Thymus (tissue), 14 donors: ENCODE measurements around the gene PDZD2. TPM values are rescaled to one million over a fixed set of nuclear protein-coding genes. Genes with fewer than 3 reads are reported as not detected.
"Not testable (repeated sequence)": the region's sequence is repeated elsewhere in the genome, so short reads cannot be mapped to it uniquely, and the experiment has no call there.

Source experiments
- DNase-seq, 9 donors: peaks; one replicate each; pipeline ENCODE4 v3.0.0-alpha.2; 2013; ENCODE audit warnings: low spot score in 9 of 9, low read depth in 6 of 9, missing footprints in 1 of 9
- H3K27ac ChIP-seq, 2 donors: one replicate each; pipeline ENCODE4 v1.5.1; 2013; ENCODE audit warnings: control low read depth in 1 of 2, low read depth in 1 of 2, low read length in 1 of 2, mild to moderate bottlenecking in 1 of 2, moderate library complexity in 1 of 2
- H3K27me3 ChIP-seq, 2 donors: one replicate each; pipeline ENCODE4 v1.5.1; 2013; ENCODE audit warnings: low read length in 1 of 2; ENCODE audit not compliant: control insufficient read depth in 2 of 2, insufficient read depth in 1 of 2
- H3K36me3 ChIP-seq, 2 donors: one replicate each; pipeline ENCODE4 v1.5.1; 2013; ENCODE audit warnings: low read length in 1 of 2, mild to moderate bottlenecking in 1 of 2, moderate library complexity in 1 of 2; ENCODE audit not compliant: control insufficient read depth in 2 of 2, insufficient read depth in 2 of 2
- H3K4me1 ChIP-seq, 2 donors: one replicate each; pipeline ENCODE4 v1.5.1; 2013; ENCODE audit warnings: low read length in 2 of 2; ENCODE audit not compliant: control insufficient read depth in 2 of 2, insufficient read depth in 2 of 2
- H3K4me3 ChIP-seq, 2 donors: one replicate each; pipeline ENCODE4 v1.5.1; 2013; ENCODE audit warnings: low read length in 2 of 2, control low read depth in 1 of 2, mild to moderate bottlenecking in 1 of 2
- H3K9me3 ChIP-seq, 2 donors: one replicate each; pipeline ENCODE4 v1.5.1; 2013; ENCODE audit warnings: low read length in 1 of 2, mild to moderate bottlenecking in 1 of 2; ENCODE audit not compliant: control insufficient read depth in 2 of 2, insufficient read depth in 1 of 2
- WGBS: extraction: QIAGEN DNeasy Blood & Tissue Kit; methylation state at CpG from one replicate; pipeline ENCODE4 v1.1.7; 2013; 5-methylcytosine and 5-hydroxymethylcytosine counted together
- long read RNA-seq, 10 donors: transcript quantifications; one replicate each; lab custom pipeline, GENCODE V29; 2026
- polyA plus RNA-seq: library from polyadenylated mRNA; stranded (reverse); fragments of 200-250 nt; gene quantifications from one replicate; pipeline ENCODE4 v1.2.3, GENCODE V29; 2013
- total RNA-seq: library from RNA; stranded (reverse); fragments of 120-200 nt; gene quantifications from one replicate; pipeline ENCODE4 v1.2.4, GENCODE V29; 2013
- donor health status: healthy.

PDZD2 gene
- total RNA-seq (4.4 TPM), polyA plus RNA-seq (6.8 TPM)
- long read RNA-seq, donor 1, result 0 reads
- long read RNA-seq, donor 2, result 0 reads
- long read RNA-seq, donor 3, full-length matches to known transcripts, result 1 of 1 reads
- long read RNA-seq, donor 3, partial matches to known transcripts, result 0 of 1 reads
- long read RNA-seq, donor 3, other reads (novel, unspliced or antisense), result 0 of 1 reads
- long read RNA-seq, donor 4, partial matches to known transcripts, result 38 of 38 reads
- long read RNA-seq, donor 4, other reads (novel, unspliced or antisense), result 0 of 38 reads
- long read RNA-seq, donor 5, result 0 reads
- long read RNA-seq, donor 6, result 0 reads
- long read RNA-seq, donor 7, result 0 reads
- long read RNA-seq, donor 8, result 0 reads
- long read RNA-seq, donor 9, result 0 reads
- long read RNA-seq, donor 10, result 0 reads

GRCh38 chr5:31638748-31639418, at the start of gene PDZD2:
PDZD2 (plus strand) TSS chr5:31639131.
- no peak within 1 kb of the TSS for H3K27ac ChIP-seq

DNA sequence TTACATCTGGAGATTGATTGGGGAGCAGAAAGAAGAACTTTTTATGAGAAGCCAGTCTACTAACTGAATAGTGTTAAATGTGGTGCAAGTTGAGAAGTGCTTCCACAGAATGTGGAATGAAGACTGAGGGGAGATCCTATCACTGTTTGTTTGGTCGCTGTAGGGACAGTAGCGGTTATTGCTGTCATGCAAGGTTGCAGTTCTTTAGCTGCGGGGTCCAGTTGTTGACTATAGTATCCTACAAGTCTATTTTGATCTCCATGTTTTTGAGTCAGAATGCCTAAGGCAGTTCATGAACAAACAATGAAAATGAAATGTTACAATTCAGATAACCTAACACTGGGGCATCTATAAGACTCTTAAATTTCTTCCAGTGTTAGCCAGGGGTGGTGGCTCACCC, 45.3 kb upstream of the PDZD2 start:
- WGBS, result 93% methylated on average over 3 of the region's 3 CpGs
- no peak overlapping the region for H3K4me3 ChIP-seq
- H3K27ac ChIP-seq, result no peak overlapping the region
- no peaks in the 10 kb centered on the region for H3K36me3 ChIP-seq
- H3K9me3 ChIP-seq, result no peaks in the 10 kb centered on the region
- DNase-seq, result no peak
- no peaks in the 10 kb centered on the region for H3K4me1 ChIP-seq
- H3K27me3 ChIP-seq, result no peaks in the 10 kb centered on the region

More at GRCh38 chr5:31638748-31639418, at the start of gene PDZD2:
- Histone ChIP-seq H3K4me3 (peak within 1 kb of the TSS; percentile 52 to 64), H3K27me3 (peaks cover 20 to 41% of the 10 kb centered on the region in 2 donors), H3K9me3 (no peaks in the 10 kb centered on the region), H3K4me1 (peaks cover 3 to 7% of the 10 kb centered on the region in 2 donors), H3K36me3 (no peaks in the 10 kb centered on the region)
- DNase-seq, result peak; percentile 23 to 83 (median 59)
- WGBS, result under 1% methylated on average over 70 of the region's 70 CpGs

GRCh38 chr5:31596354-31596753, 42.6 kb upstream of the PDZD2 start:
- Histone ChIP-seq H3K4me3 (no peak overlapping the region), H3K27ac (no peak overlapping the region), H3K27me3 (no peaks in the 10 kb centered on the region), H3K36me3 (no peaks in the 10 kb centered on the region), H3K4me1 (no peaks in the 10 kb centered on the region), H3K9me3 (no peaks in the 10 kb centered on the region)
- DNase-seq, result no peak
- WGBS, result 89% methylated on average over 1 of the region's 1 CpG

GRCh38 chr5:31598640-31599611, 40.0 kb upstream of the PDZD2 start:
- WGBS, result 69% methylated on average over 5 of the region's 5 CpGs
- Histone ChIP-seq H3K27me3 (no peaks in the 10 kb centered on the region), H3K27ac (no peak overlapping the region), H3K9me3 (no peaks in the 10 kb centered on the region), H3K4me1 (no peaks in the 10 kb centered on the region), H3K36me3 (no peaks in the 10 kb centered on the region), H3K4me3 (no peak overlapping the region)
- no peak for DNase-seq

GRCh38 chr5:31602305-31602704, 36.6 kb upstream of the PDZD2 start:
- not testable (repeated sequence) for H3K27ac ChIP-seq, H3K4me1 ChIP-seq, H3K36me3 ChIP-seq, DNase-seq, H3K27me3 ChIP-seq, H3K9me3 ChIP-seq, H3K4me3 ChIP-seq
- WGBS, result 97% methylated on average over 4 of the region's 4 CpGs

DNA sequence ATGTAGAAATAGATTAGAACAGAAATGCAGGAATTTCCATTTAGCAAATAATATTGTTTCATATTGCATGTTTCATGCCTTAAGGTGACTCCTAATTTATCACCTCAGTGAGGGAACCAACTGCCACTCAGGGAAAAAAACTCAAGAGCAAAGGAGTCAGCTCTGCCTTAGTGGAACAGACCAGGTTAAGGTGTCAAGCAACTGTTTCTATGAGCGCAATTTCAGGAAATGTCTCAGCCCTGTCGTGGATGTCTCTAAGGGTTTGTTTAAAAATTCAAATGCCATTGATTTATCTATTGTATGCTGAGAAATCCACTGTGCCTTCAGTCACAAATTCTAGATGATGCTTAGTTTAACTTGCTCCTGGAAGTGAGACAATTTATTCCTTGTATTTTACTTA, 34.7 kb upstream of the PDZD2 start:
- no peak overlapping the region for H3K4me3 ChIP-seq
- H3K27me3 ChIP-seq, result no peaks in the 10 kb centered on the region
- DNase-seq, result no peak

GRCh38 chr5:31604644-31605043, 34.3 kb upstream of the PDZD2 start:
- DNase-seq, result no peak
- Histone ChIP-seq H3K27me3 (no peaks in the 10 kb centered on the region), H3K4me3 (no peak overlapping the region), H3K27ac (no peak overlapping the region), H3K4me1 (no peaks in the 10 kb centered on the region), H3K9me3 (no peaks in the 10 kb centered on the region), H3K36me3 (no peaks in the 10 kb centered on the region)
- WGBS, result 98% methylated on average over 2 of the region's 2 CpGs

More for the DNA sequence above, 34.7 kb upstream of the PDZD2 start:
- Histone ChIP-seq H3K36me3 (no peaks in the 10 kb centered on the region), H3K27ac (no peak overlapping the region), H3K4me1 (no peaks in the 10 kb centered on the region), H3K9me3 (no peaks in the 10 kb centered on the region)
- 90% methylated on average over 2 of the region's 2 CpGs for WGBS

GRCh38 chr5:31605920-31606319, 33.0 kb upstream of the PDZD2 start:
- no peak for DNase-seq
- Histone ChIP-seq H3K4me3 (no peak overlapping the region), H3K36me3 (no peaks in the 10 kb centered on the region), H3K27me3 (no peaks in the 10 kb centered on the region), H3K9me3 (no peaks in the 10 kb centered on the region), H3K4me1 (no peaks in the 10 kb centered on the region), H3K27ac (no peak overlapping the region)
- 98% methylated on average over 1 of the region's 1 CpG for WGBS
